AG10803 (cell line): ENCODE data around the gene NANP.

ENCODE experiments used
- DNase-seq: peaks from one replicate; pipeline ENCODE4 v3.0.0; 2010; ENCODE audit warnings: low read depth
- H3K4me3 ChIP-seq: 2 replicates; pipeline ENCODE4 v1.5.1; 2011; ENCODE audit warnings: mild to moderate bottlenecking, low read length, control low read depth
- CTCF ChIP-seq: conservative IDR thresholded peaks from 2 replicates; pipeline ENCODE4 v1.5.1; 2011; ENCODE audit warnings: mild to moderate bottlenecking, low read length, control low read depth, inconsistent platforms

NANP gene

GRCh38 chr20:25567286-25567685 is 56.5 kb downstream of the NANP start:
- no peak overlapping the region for H3K4me3 ChIP-seq
- no peak for DNase-seq
- no peak for TF ChIP-seq CTCF

GRCh38 chr20:25566821-25567220 is 57.0 kb downstream of the NANP start:
- TF ChIP-seq CTCF, result no peak
- no peak overlapping the region for H3K4me3 ChIP-seq
- DNase-seq, result no peak

- no peak for DNase-seq
Measured at GRCh38 chr20:25565578-25566157, 58.1 kb downstream of the NANP start.

GRCh38 chr20:25563876-25564275 is 59.9 kb downstream of the NANP start:
- H3K4me3 ChIP-seq, result no peak overlapping the region
- no peak for DNase-seq
- no peak for TF ChIP-seq CTCF

More at GRCh38 chr20:25565578-25566157, 58.1 kb downstream of the NANP start:
- no peak overlapping the region for H3K4me3 ChIP-seq
- no peak for TF ChIP-seq CTCF

GRCh38 chr20:25563362-25563761 is 60.5 kb downstream of the NANP start:
- H3K4me3 ChIP-seq, result no peak overlapping the region
- DNase-seq, result no peak
- TF ChIP-seq CTCF, result no peak
